Right ventricle myocardium superior (tissue), 1 donor: ENCODE results near the gene AGT. TPM values are rescaled to one million over a fixed set of nuclear protein-coding genes. Genes with fewer than 3 reads are reported as not detected.
A peak's percentile ranks its signal among the peaks of the same experiment; 100 is the strongest.

Experiments used
- ATAC-seq: fragments of 200-7000 bp; cut with Tn5 transposase; one replicate; pipeline ENCODE4 v1.9.1; 2020; ENCODE audit warnings: mild to moderate bottlenecking; ENCODE audit not compliant: poor library complexity
- DNase-seq: peaks from one replicate; pipeline ENCODE4 v3.0.0-alpha.2; 2020
- intact Hi-C: fragments of 100-400 bp; cut with DNase I; formaldehyde crosslinking; loops from one replicate; pipeline ENCODE4 v1.11.2; 2022
- long read RNA-seq: library from polyadenylated mRNA; unstranded; transcript quantifications from one replicate; pipeline ENCODE4 v2.0.0, GENCODE V29; 2021
- total RNA-seq: library from RNA; stranded (reverse); fragmentation: NEBNext Ultra II Directional; extraction: Animal tissue kit (Norgen Biotek cat#: 25700); gene quantifications from one replicate; pipeline ENCODE4 v1.2.1, GENCODE V29; 2021
- donor health status: DM: no; HTN: yes; CAD: no; lungs with severe emphysema.

AGT gene
- 56.2 TPM for total RNA-seq
- long read RNA-seq, transcript AGT-201 (5 exons, 2,291 nt): major isoform, 148 of 168 reads
- long read RNA-seq, partial matches to known transcripts: 19 of 168 reads
- long read RNA-seq, other reads (novel, unspliced or antisense): 1 of 168 reads

GRCh38 chr1:230713915-230714764 lies at the start of gene AGT:
TSS of gene AGT (minus strand) at chr1:230714122. CDS start at chr1:230710823, 3,299 bp downstream.
- intact Hi-C loops: no loop called here
- DNase-seq: peak; percentile 87
- peak; percentile 96 for ATAC-seq

GRCh38 chr1:230761443-230762167 lies 47.7 kb upstream of the AGT start:
- intact Hi-C loops: no loop called here
- DNase-seq: no peak
- no peak for ATAC-seq

- DNase-seq: no peak
- intact Hi-C loops: no loop called here
- ATAC-seq: peak; percentile 49
These were observed 46.5 kb upstream of the AGT start for GRCh38 chr1:230760360-230760827.

GRCh38 chr1:230759369-230760065 lies 45.6 kb upstream of the AGT start:
- DNase-seq: no peak
- intact Hi-C loops: no loop called here
- ATAC-seq: no peak

- no peak for DNase-seq
- ATAC-seq: no peak
- intact Hi-C loops: no loop called here
These were observed 44.9 kb upstream of the AGT start for GRCh38 chr1:230758709-230759368.

GRCh38 chr1:230757856-230758708 lies 44.2 kb upstream of the AGT start:
- no peak for DNase-seq
- ATAC-seq: no peak
- intact Hi-C loops: no loop called here

GRCh38 chr1:230754796-230755195 lies 40.9 kb upstream of the AGT start:
- peak; percentile 88 for ATAC-seq
- intact Hi-C loops: no loop called here
- DNase-seq: peak; percentile 78

GRCh38 chr1:230753586-230754251 lies 39.8 kb upstream of the AGT start:
- intact Hi-C loops: no loop called here
- peak; percentile 68 for ATAC-seq
- DNase-seq: peak; percentile 59

- ATAC-seq (no peak), DNase-seq (no peak)
- intact Hi-C loops: no loop called here
These were observed 39.3 kb upstream of the AGT start for GRCh38 chr1:230753191-230753585.

- ATAC-seq (peak; percentile 47), DNase-seq (no peak)
- intact Hi-C loops: no loop called here
These were observed 38.5 kb upstream of the AGT start for GRCh38 chr1:230752407-230752806.

- intact Hi-C loops: no loop called here
- DNase-seq (no peak), ATAC-seq (no peak)
These were observed 37.2 kb upstream of the AGT start for GRCh38 chr1:230750986-230751625.

- intact Hi-C loops: no loop called here
- DNase-seq: no peak
- ATAC-seq: no peak
These were observed 36.7 kb upstream of the AGT start for GRCh38 chr1:230750576-230750975.

GRCh38 chr1:230749635-230750034 lies 35.7 kb upstream of the AGT start:
- DNase-seq (no peak), ATAC-seq (no peak)
- intact Hi-C loops: no loop called here

GRCh38 chr1:230749150-230749549 lies 35.2 kb upstream of the AGT start:
- intact Hi-C loops: no loop called here
- DNase-seq (no peak), ATAC-seq (no peak)

- intact Hi-C loops: no loop called here
- no peak for DNase-seq
- ATAC-seq: peak; percentile 68
These were observed 34.2 kb upstream of the AGT start for GRCh38 chr1:230747890-230748800.
